Measurements from ENCODE around the gene SEMA4G. TPM values are rescaled to one million over a fixed set of nuclear protein-coding genes. Genes with fewer than 3 reads are reported as not detected.
A peak's percentile ranks its signal among the peaks of the same experiment; 100 is the strongest.

SEMA4G gene
- total RNA-seq, 6 donors from 2014 or later = 5.4 to 20.4 (median 8.5) TPM

GRCh38 chr10:101006593-101007098, 37.3 kb downstream of the SEMA4G start:
- no peak overlapping the region for H3K4me3 ChIP-seq
- 84 to 93% methylated on average over 10 to 32 of the region's 33 CpGs for WGBS, 2 donors
- H3K9me3 ChIP-seq = no peaks in the 10 kb centered on the region
- H3K4me1 ChIP-seq = peaks cover 24 to 46% (median 30%) of the 10 kb centered on the region in 4 donors
- ATAC-seq (ENCODE audit: low FRiP score in 2 of 2) (no peak), DNase-seq (peak in 1 of 2 donors; percentile 77)
- TF ChIP-seq CTCF (IDR thresholded peaks at IDR 0.05) = no peak
- no peak for TF ChIP-seq POLR2A (IDR thresholded peaks at IDR 0.05)
- no peak for TF ChIP-seq POLR2AphosphoS5 (IDR thresholded peaks at IDR 0.05)
- no peak for TF ChIP-seq EP300 (IDR thresholded peaks at IDR 0.05)
- H3K27ac ChIP-seq = peak overlapping the region in 2 of 4 donors; percentile 2 to 64
- H3K27me3 ChIP-seq = no peaks in the 10 kb centered on the region
- H3K36me3 ChIP-seq = peaks cover 8 to 52% (median 27%) of the 10 kb centered on the region in 4 donors

GRCh38 chr10:101007099-101007711, 37.9 kb downstream of the SEMA4G start:
- no peak for DNase-seq

GRCh38 chr10:101007915-101008822, 38.9 kb downstream of the SEMA4G start:
- Histone ChIP-seq H3K36me3 (peaks cover 7 to 43% (median 25%) of the 10 kb centered on the region in 4 donors), H3K27ac (peak overlapping the region in 3 of 4 donors; percentile 18 to 61 (median 24)), H3K9me3 (no peaks in the 10 kb centered on the region), H3K27me3 (no peaks in the 10 kb centered on the region), H3K4me3 (no peak overlapping the region), H3K4me1 (peaks cover 26 to 50% (median 28%) of the 10 kb centered on the region in 4 donors)
- WGBS, 2 donors = 72 to 76% methylated on average over 12 to 13 of the region's 13 CpGs
- no peak for ATAC-seq (ENCODE audit: low FRiP score in 2 of 2)
- no peak for DNase-seq
- no peak for TF ChIP-seq CTCF (IDR thresholded peaks at IDR 0.05)
- TF ChIP-seq EP300 (IDR thresholded peaks at IDR 0.05) = no peak
- TF ChIP-seq POLR2AphosphoS5 (IDR thresholded peaks at IDR 0.05) = no peak
- TF ChIP-seq POLR2A (IDR thresholded peaks at IDR 0.05) = no peak

More at GRCh38 chr10:101007099-101007711, 37.9 kb downstream of the SEMA4G start:
- H3K27me3 ChIP-seq = no peaks in the 10 kb centered on the region
- peaks cover 23 to 46% (median 27%) of the 10 kb centered on the region in 4 donors for H3K4me1 ChIP-seq
- ATAC-seq (ENCODE audit: low FRiP score in 2 of 2) = no peak
- TF ChIP-seq POLR2AphosphoS5 (IDR thresholded peaks at IDR 0.05) = no peak
- no peak for TF ChIP-seq CTCF (IDR thresholded peaks at IDR 0.05)
- no peak for TF ChIP-seq EP300 (IDR thresholded peaks at IDR 0.05)
- no peak for TF ChIP-seq POLR2A (IDR thresholded peaks at IDR 0.05)
- H3K36me3 ChIP-seq = peaks cover 8 to 52% (median 27%) of the 10 kb centered on the region in 4 donors
- H3K9me3 ChIP-seq = no peaks in the 10 kb centered on the region
- H3K27ac ChIP-seq = peak overlapping the region in 3 of 4 donors; percentile 2 to 64 (median 61)
- WGBS, 2 donors = 63% methylated on average over 4 to 10 of the region's 11 CpGs
- no peak overlapping the region for H3K4me3 ChIP-seq

GRCh38 chr10:101008823-101009423, 39.6 kb downstream of the SEMA4G start:
- WGBS, 2 donors = 89 to 98% methylated on average over 5 to 6 of the region's 6 CpGs
- no peak overlapping the region for H3K4me3 ChIP-seq
- DNase-seq = no peak
- peak overlapping the region in 1 of 4 donors; percentile 61 for H3K27ac ChIP-seq
- no peaks in the 10 kb centered on the region for H3K27me3 ChIP-seq
- no peak for TF ChIP-seq CTCF (IDR thresholded peaks at IDR 0.05)
- no peak for TF ChIP-seq EP300 (IDR thresholded peaks at IDR 0.05)
- TF ChIP-seq POLR2A (IDR thresholded peaks at IDR 0.05) = no peak
- peaks cover 25 to 49% (median 30%) of the 10 kb centered on the region in 4 donors for H3K4me1 ChIP-seq
- H3K36me3 ChIP-seq = peaks cover under 1 to 35% (median 19%) of the 10 kb centered on the region in 4 donors
- no peak for ATAC-seq (ENCODE audit: low FRiP score in 2 of 2)
- no peaks in the 10 kb centered on the region for H3K9me3 ChIP-seq
